OCI-LY7 (cell line): ENCODE data around the gene TRABD2B.

Experiments
- CTCF ChIP-seq: fragments of 200-600 bp; sonication (generic); conservative IDR thresholded peaks from 2 replicates; pipeline ENCODE4 v1.5.1; 2014; ENCODE audit warnings: mild to moderate bottlenecking, antibody characterized with exemption, low read length, moderate library complexity, mixed read lengths
- EZH2phosphoT487 ChIP-seq: fragments of 200-600 bp; sonication (generic); IDR thresholded peaks from 2 replicates; pipeline ENCODE4 v1.6.1; 2018; ENCODE audit warnings: low read depth, borderline replicate concordance, mild to moderate bottlenecking, mixed run types, antibody characterized with exemption, low read length, moderate library complexity, mixed read lengths

DNA sequence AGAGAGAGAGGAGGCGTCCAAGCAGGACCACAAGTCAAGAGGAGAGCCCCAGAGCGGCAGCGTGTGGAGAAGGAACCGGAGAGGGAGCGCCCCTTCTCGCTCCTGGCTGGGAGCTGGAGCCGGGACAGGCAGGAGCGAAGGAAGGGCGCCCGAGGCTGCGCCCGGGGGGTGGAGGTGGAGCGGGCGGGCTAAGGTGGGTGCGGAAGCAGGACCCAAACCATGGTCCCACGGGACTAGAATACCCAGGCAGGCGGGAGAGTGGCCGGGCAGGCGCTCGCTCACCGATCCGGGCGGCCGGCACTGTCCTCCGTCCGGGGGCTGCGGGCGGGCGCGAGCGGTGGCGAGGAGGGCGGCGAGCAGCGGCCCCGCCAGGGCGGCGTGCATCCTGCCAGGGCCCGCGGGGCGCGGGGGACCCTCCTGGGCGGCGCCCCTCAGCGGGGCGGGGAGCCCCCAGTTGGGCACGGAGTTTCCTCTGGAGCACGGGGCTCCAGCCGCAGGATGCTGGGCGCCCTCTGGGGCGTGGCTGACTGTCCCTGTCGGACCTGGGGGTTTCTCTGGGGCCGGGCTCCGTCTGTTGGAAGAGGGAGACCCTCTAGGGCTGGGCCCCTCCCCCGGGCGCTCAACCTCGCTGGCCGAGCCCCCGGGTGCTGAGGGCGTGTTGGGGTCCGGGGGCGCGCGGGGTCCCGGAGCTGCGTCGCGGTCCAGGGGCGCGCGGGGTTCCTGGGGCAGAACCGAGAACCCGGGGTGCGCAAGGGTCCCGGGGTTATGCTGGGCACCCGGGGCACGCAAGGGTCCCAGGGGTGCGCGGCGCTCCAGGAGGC, 569 bp downstream of the TRABD2B start:
- TF ChIP-seq CTCF (no peak), EZH2phosphoT487 (no peak)
